ENCODE data around the gene TTLL11. TPM values are rescaled to one million over a fixed set of nuclear protein-coding genes. Genes with fewer than 3 reads are reported as not detected.

TTLL11 gene
- total and polyA plus RNA-seq, 2 experiments from 2014 or later, result 5.1 to 6.3 TPM

GRCh38 chr9:121850366-121850765, 242.7 kb downstream of the TTLL11 start:
- Histone ChIP-seq H3K27ac (no peak overlapping the region), H3K79me2 (ENCODE audit: insufficient read depth) (no peaks in the 10 kb centered on the region), H4K20me1 (ENCODE audit: insufficient read depth) (no peaks in the 10 kb centered on the region), H3K4me3 (no peak overlapping the region), H3K27me3 (replicated peaks; ENCODE audit: insufficient read depth) (no peaks in the 10 kb centered on the region), H3K36me3 (ENCODE audit: low read depth) (no peaks in the 10 kb centered on the region), H3K4me2 (ENCODE audit: unreplicated experiment) (no peak overlapping the region), H2AFZ (no peak overlapping the region), H3K9ac (no peak overlapping the region), H3K9me3 (ENCODE audit: low read depth) (no peaks in the 10 kb centered on the region), H3K4me1 (ENCODE audit: insufficient read depth) (no peaks in the 10 kb centered on the region), H3F3A (ENCODE audit: insufficient read depth) (no peaks in the 10 kb centered on the region), H3K9me2 (ENCODE audit: insufficient read depth) (no peaks in the 10 kb centered on the region)
- TF ChIP-seq EZH2phosphoT487 (IDR thresholded peaks at IDR 0.05; ENCODE audit: insufficient read depth, low read depth) (no peak), EZH2 (IDR thresholded peaks at IDR 0.05; ENCODE audit: insufficient read depth, poor library complexity, severe bottlenecking) (no peak)
- 90 to 98% methylated on average over 2 of the region's 2 CpGs for WGBS, 2 experiments (ENCODE audit: low coverage in 1 of 2, low lambda C conversion rate in 2 of 2, missing lambda C conversion rate in 2 of 2)
- in situ Hi-C loops (cut with MboI), result no loop called here
- no peak for DNase-seq

- TF ChIP-seq EZH2phosphoT487 (IDR thresholded peaks at IDR 0.05; ENCODE audit: insufficient read depth, low read depth) (no peak), EZH2 (IDR thresholded peaks at IDR 0.05; ENCODE audit: insufficient read depth, poor library complexity, severe bottlenecking) (no peak)
- in situ Hi-C loops (cut with MboI), result no loop called here
- 74 to 79% methylated on average over 4 of the region's 4 CpGs for WGBS, 2 experiments (ENCODE audit: low coverage in 1 of 2, low lambda C conversion rate in 2 of 2, missing lambda C conversion rate in 2 of 2)
- H3K4me3 ChIP-seq, result no peak overlapping the region
- no peaks in the 10 kb centered on the region for H4K20me1 ChIP-seq (ENCODE audit: insufficient read depth)
- H3F3A ChIP-seq (ENCODE audit: insufficient read depth), result no peaks in the 10 kb centered on the region
- no peaks in the 10 kb centered on the region for H3K4me1 ChIP-seq (ENCODE audit: insufficient read depth)
- no peak overlapping the region for H2AFZ ChIP-seq
- H3K9me3 ChIP-seq (ENCODE audit: low read depth), result no peaks in the 10 kb centered on the region
- H3K27me3 ChIP-seq (replicated peaks; ENCODE audit: insufficient read depth), result no peaks in the 10 kb centered on the region
- no peak overlapping the region for H3K9ac ChIP-seq
- no peak for DNase-seq
- H3K36me3 ChIP-seq (ENCODE audit: low read depth), result no peaks in the 10 kb centered on the region
- no peak overlapping the region for H3K27ac ChIP-seq
- no peaks in the 10 kb centered on the region for H3K79me2 ChIP-seq (ENCODE audit: insufficient read depth)
- H3K4me2 ChIP-seq (ENCODE audit: unreplicated experiment), result no peak overlapping the region
- no peaks in the 10 kb centered on the region for H3K9me2 ChIP-seq (ENCODE audit: insufficient read depth)
Measured at GRCh38 chr9:121849554-121849953, 243.6 kb downstream of the TTLL11 start.

- Histone ChIP-seq H2AFZ (no peak overlapping the region), H3F3A (ENCODE audit: insufficient read depth) (peaks cover 8% of the 10 kb centered on the region; the same call in 1 of the 2 replicates), H3K79me2 (ENCODE audit: insufficient read depth) (no peaks in the 10 kb centered on the region), H3K9me3 (ENCODE audit: low read depth) (no peaks in the 10 kb centered on the region), H3K36me3 (ENCODE audit: low read depth) (no peaks in the 10 kb centered on the region), H3K9ac (no peak overlapping the region), H3K9me2 (ENCODE audit: insufficient read depth) (no peaks in the 10 kb centered on the region), H3K4me2 (ENCODE audit: unreplicated experiment) (no peak overlapping the region), H3K27ac (no peak overlapping the region), H3K4me1 (ENCODE audit: insufficient read depth) (peaks cover 10% of the 10 kb centered on the region), H3K27me3 (replicated peaks; ENCODE audit: insufficient read depth) (no peaks in the 10 kb centered on the region), H4K20me1 (ENCODE audit: insufficient read depth) (no peaks in the 10 kb centered on the region), H3K4me3 (no peak overlapping the region)
- 75 to 82% methylated on average over 2 of the region's 2 CpGs for WGBS, 2 experiments (ENCODE audit: low coverage in 1 of 2, low lambda C conversion rate in 2 of 2, missing lambda C conversion rate in 2 of 2)
- in situ Hi-C loops (cut with MboI), result no loop called here
- no peak for DNase-seq
- TF ChIP-seq EZH2 (IDR thresholded peaks at IDR 0.05; ENCODE audit: insufficient read depth, poor library complexity, severe bottlenecking), result no peak
- TF ChIP-seq EZH2phosphoT487 (IDR thresholded peaks at IDR 0.05; ENCODE audit: insufficient read depth, low read depth), result no peak
Measured at GRCh38 chr9:121844562-121844961, 248.5 kb downstream of the TTLL11 start.

GRCh38 chr9:121844098-121844497, 249.0 kb downstream of the TTLL11 start:
- H3K27ac ChIP-seq, result no peak overlapping the region
- H3K9me2 ChIP-seq (ENCODE audit: insufficient read depth), result no peaks in the 10 kb centered on the region
- no peaks in the 10 kb centered on the region for H3K79me2 ChIP-seq (ENCODE audit: insufficient read depth)
- H3K9ac ChIP-seq, result no peak overlapping the region
- H3K9me3 ChIP-seq (ENCODE audit: low read depth), result no peaks in the 10 kb centered on the region
- peaks cover 10% of the 10 kb centered on the region for H3K4me1 ChIP-seq (ENCODE audit: insufficient read depth)
- no peak overlapping the region for H3K4me3 ChIP-seq
- H3K4me2 ChIP-seq (ENCODE audit: unreplicated experiment), result no peak overlapping the region
- no peak overlapping the region for H2AFZ ChIP-seq
- in situ Hi-C loops (cut with MboI), result no loop called here
- TF ChIP-seq EZH2 (IDR thresholded peaks at IDR 0.05; ENCODE audit: insufficient read depth, poor library complexity, severe bottlenecking) (no peak), EZH2phosphoT487 (IDR thresholded peaks at IDR 0.05; ENCODE audit: insufficient read depth, low read depth) (no peak)
- no peaks in the 10 kb centered on the region for H3K36me3 ChIP-seq (ENCODE audit: low read depth)
- H4K20me1 ChIP-seq (ENCODE audit: insufficient read depth), result no peaks in the 10 kb centered on the region
- DNase-seq, result no peak
- H3K27me3 ChIP-seq (replicated peaks; ENCODE audit: insufficient read depth), result no peaks in the 10 kb centered on the region
- H3F3A ChIP-seq (ENCODE audit: insufficient read depth), result peaks cover 8% of the 10 kb centered on the region; the same call in 1 of the 2 replicates
- 71 to 86% methylated on average over 2 of the region's 2 CpGs for WGBS, 2 experiments (ENCODE audit: low coverage in 1 of 2, low lambda C conversion rate in 2 of 2, missing lambda C conversion rate in 2 of 2)

- H3K9ac ChIP-seq, result no peak overlapping the region
Measured at GRCh38 chr9:121842612-121842978, 250.5 kb downstream of the TTLL11 start.

More at GRCh38 chr9:121842612-121842978, 250.5 kb downstream of the TTLL11 start:
- Histone ChIP-seq H3K4me2 (ENCODE audit: unreplicated experiment) (peak overlapping the region; percentile 20), H3K27me3 (replicated peaks; ENCODE audit: insufficient read depth) (no peaks in the 10 kb centered on the region), H3K4me3 (no peak overlapping the region), H4K20me1 (ENCODE audit: insufficient read depth) (no peaks in the 10 kb centered on the region), H3K36me3 (ENCODE audit: low read depth) (no peaks in the 10 kb centered on the region), H3K9me3 (ENCODE audit: low read depth) (no peaks in the 10 kb centered on the region), H3K4me1 (ENCODE audit: insufficient read depth) (peaks cover 10% of the 10 kb centered on the region), H3K9me2 (ENCODE audit: insufficient read depth) (no peaks in the 10 kb centered on the region), H3K79me2 (ENCODE audit: insufficient read depth) (no peaks in the 10 kb centered on the region), H2AFZ (no peak overlapping the region), H3K27ac (no peak overlapping the region), H3F3A (ENCODE audit: insufficient read depth) (peaks cover 8% of the 10 kb centered on the region; the same call in 1 of the 2 replicates)
- 14 to 18% methylated on average over 2 of the region's 2 CpGs for WGBS, 2 experiments (ENCODE audit: low coverage in 1 of 2, low lambda C conversion rate in 2 of 2, missing lambda C conversion rate in 2 of 2)
- in situ Hi-C loops (cut with MboI), result no loop called here
- DNase-seq, result peak; percentile 76
- TF ChIP-seq EZH2 (IDR thresholded peaks at IDR 0.05; ENCODE audit: insufficient read depth, poor library complexity, severe bottlenecking) (no peak), EZH2phosphoT487 (IDR thresholded peaks at IDR 0.05; ENCODE audit: insufficient read depth, low read depth) (no peak)
